HepG2 (cell line): ENCODE measurements around the gene ABCC10. TPM values are rescaled to one million over a fixed set of nuclear protein-coding genes. Genes with fewer than 3 reads are reported as not detected.

Experiments
- ARHGAP35 ChIP-seq: sonication (generic); formaldehyde crosslinking; IDR thresholded peaks from 2 replicates; pipeline ENCODE4 v1.9.0; 2022; ENCODE audit warnings: mild to moderate bottlenecking, inconsistent platforms, moderate library complexity, missing genetic modification reagents, borderline replicate concordance
- ATAD3A ChIP-seq: sonication (generic); formaldehyde crosslinking; IDR thresholded peaks from 2 replicates; pipeline ENCODE4 v1.4.0; 2020; ENCODE audit warnings: missing genetic modification reagents
- FOXA1 ChIP-seq, 2 experiments: fragments of 450-650 bp in 1 of 2; sonication (generic) in 1 of 2; formaldehyde crosslinking in 1 of 2; IDR thresholded peaks; 2 replicates each; pipeline versions ENCODE4 v1.4.0 to v1.6.1; 2016 to 2020; ENCODE audit warnings: missing genetic modification reagents in 1 of 2
- KDM2A ChIP-seq: sonication (generic); formaldehyde crosslinking; IDR thresholded peaks from 2 replicates; pipeline ENCODE4 v1.4.0; 2020; ENCODE audit warnings: low read depth, missing genetic modification reagents, borderline replicate concordance
- MXD4 ChIP-seq: IDR thresholded peaks from 2 replicates; pipeline ENCODE4 v1.6.1; 2016; ENCODE audit warnings: mild to moderate bottlenecking, missing biosample characterization, missing genetic modification reagents
- MYC ChIP-seq: sonication (generic); formaldehyde crosslinking; IDR thresholded peaks from 2 replicates; pipeline ENCODE4 v1.9.0; 2021; ENCODE audit warnings: missing genetic modification reagents, borderline replicate concordance
- NCOA1 ChIP-seq: sonication (generic); formaldehyde crosslinking; IDR thresholded peaks from 2 replicates; pipeline ENCODE4 v1.9.0; 2021; ENCODE audit warnings: missing genetic modification reagents
- NPAS2 ChIP-seq: sonication (generic); formaldehyde crosslinking; IDR thresholded peaks from 2 replicates; pipeline ENCODE4 v1.8.0; 2022; ENCODE audit warnings: mild to moderate bottlenecking, missing genetic modification reagents, borderline replicate concordance
- PAF1 ChIP-seq: IDR thresholded peaks from 2 replicates; pipeline ENCODE4 v1.6.1; 2016; ENCODE audit warnings: missing genetic modification reagents, missing compliant biosample characterization
- PLRG1 ChIP-seq: fragments of 450-650 bp; conservative IDR thresholded peaks from 2 replicates; pipeline ENCODE4 v1.6.1; 2016
- RARA ChIP-seq: IDR thresholded peaks from 2 replicates; pipeline ENCODE4 v1.6.1; 2016; ENCODE audit warnings: missing genetic modification reagents, missing compliant biosample characterization
- SALL1 ChIP-seq: sonication (generic); formaldehyde crosslinking; IDR thresholded peaks from 2 replicates; pipeline ENCODE4 v1.8.0; 2022; ENCODE audit warnings: mild to moderate bottlenecking, missing genetic modification reagents
- SP1 ChIP-seq, 2 experiments: fragments of 450-650 bp in 1 of 2; sonication (generic) in 1 of 2; formaldehyde crosslinking in 1 of 2; IDR thresholded peaks; 2 replicates each; pipeline versions ENCODE4 v1.4.0 to v1.6.1; 2016 to 2020; ENCODE audit warnings: missing genetic modification reagents in 1 of 2
- SRSF1 ChIP-seq: fragments of 200-400 bp; formaldehyde crosslinking; optimal IDR thresholded peaks from 2 replicates; pipeline ENCODE3; 2017; ENCODE audit warnings: mild to moderate bottlenecking, low read depth, low read length, moderate library complexity
- STAT5B ChIP-seq: sonication (generic); formaldehyde crosslinking; IDR thresholded peaks from 2 replicates; pipeline ENCODE4 v1.4.0; 2020; ENCODE audit warnings: missing genetic modification reagents
- YEATS4 ChIP-seq: sonication (generic); formaldehyde crosslinking; IDR thresholded peaks from 2 replicates; pipeline ENCODE4 v1.4.0; 2020; ENCODE audit warnings: missing genetic modification reagents, borderline replicate concordance
- ZBTB38 ChIP-seq: sonication (generic); formaldehyde crosslinking; IDR thresholded peaks from 2 replicates; pipeline ENCODE4 v1.5.1; 2020; ENCODE audit warnings: mild to moderate bottlenecking, missing genetic modification reagents
- ZIK1 ChIP-seq: sonication (generic); formaldehyde crosslinking; IDR thresholded peaks from 2 replicates; pipeline ENCODE4 v1.5.0; 2020; ENCODE audit warnings: mild to moderate bottlenecking, low read depth, missing genetic modification reagents, borderline replicate concordance
- ZMAT3 ChIP-seq: sonication (generic); formaldehyde crosslinking; conservative IDR thresholded peaks from 2 replicates; pipeline ENCODE4 v1.7.0; 2021; ENCODE audit warnings: missing genetic modification reagents
- ZNF121 ChIP-seq: sonication (generic); formaldehyde crosslinking; IDR thresholded peaks from 2 replicates; pipeline ENCODE4 v1.5.0; 2020; ENCODE audit warnings: mild to moderate bottlenecking, missing genetic modification reagents
- ZNF232 ChIP-seq: sonication (generic); formaldehyde crosslinking; IDR thresholded peaks from 2 replicates; pipeline ENCODE4 v1.4.0; 2020; ENCODE audit warnings: missing genetic modification reagents, borderline replicate concordance
- ZNF331 ChIP-seq: sonication (generic); formaldehyde crosslinking; IDR thresholded peaks from 2 replicates; pipeline ENCODE4 v1.4.0; 2020; ENCODE audit warnings: missing genetic modification reagents
- ZNF629 ChIP-seq: sonication (generic); formaldehyde crosslinking; conservative IDR thresholded peaks from 2 replicates; pipeline ENCODE4 v1.5.0; 2020; ENCODE audit warnings: missing genetic modification reagents
- ZNF724P ChIP-seq: sonication (generic); formaldehyde crosslinking; IDR thresholded peaks from 2 replicates; pipeline ENCODE4 v1.8.0; 2022; ENCODE audit warnings: missing genetic modification reagents, borderline replicate concordance
- ZNF775 ChIP-seq: sonication (generic); formaldehyde crosslinking; IDR thresholded peaks from 2 replicates; pipeline ENCODE4 v1.4.0; 2020; ENCODE audit warnings: missing genetic modification reagents, mild to moderate bottlenecking, moderate library complexity, borderline replicate concordance
- polyA plus RNA-seq, 8 experiments: library from polyadenylated mRNA; depleted of rRNA in 3 of 8; stranded (reverse) in 7 of 8; unstranded in 1 of 8; fragments of >200 nt; fragmentation: Illumina TruSeq in 4 of 8; extraction: Trizol in 4 of 8; gene quantifications; 2 replicates each; pipeline versions ENCODE4 v1.2.1 to v1.2.3, GENCODE V29; 2011 to 2016; ENCODE audit warnings: low read depth in 4 of 8, missing spikeins in 1 of 8, mixed read lengths in 1 of 8; ENCODE audit not compliant: insufficient read depth in 1 of 8
- total RNA-seq, 5 experiments: library from RNA; depleted of rRNA; stranded (reverse); fragments of >200 nt; fragmentation: Illumina TruSeq; extraction: Trizol; gene quantifications; 2 replicates each; pipeline ENCODE4 v1.2.3, GENCODE V29; 2016; ENCODE audit warnings: low read depth in 1 of 5
- TF ChIP-seq, protein P1 (sequence below): sonication (generic); formaldehyde crosslinking; conservative IDR thresholded peaks from 2 replicates; pipeline ENCODE4 v1.4.0; 2020; ENCODE audit warnings: missing genetic modification reagents
- TF ChIP-seq, protein P2 (sequence below): sonication (generic); formaldehyde crosslinking; IDR thresholded peaks from 2 replicates; pipeline ENCODE4 v1.4.0; 2020; ENCODE audit warnings: missing genetic modification reagents
- TF ChIP-seq, protein P3 (sequence below): IDR thresholded peaks from 2 replicates; pipeline ENCODE4 v1.6.1; 2016

Gene ABCC10
- total and polyA plus RNA-seq, 2 of the 13 experiments (the other 11 are each of a cell fraction or from before 2014, with no cell fraction given) = 16.0 to 24.3 TPM

DNA sequence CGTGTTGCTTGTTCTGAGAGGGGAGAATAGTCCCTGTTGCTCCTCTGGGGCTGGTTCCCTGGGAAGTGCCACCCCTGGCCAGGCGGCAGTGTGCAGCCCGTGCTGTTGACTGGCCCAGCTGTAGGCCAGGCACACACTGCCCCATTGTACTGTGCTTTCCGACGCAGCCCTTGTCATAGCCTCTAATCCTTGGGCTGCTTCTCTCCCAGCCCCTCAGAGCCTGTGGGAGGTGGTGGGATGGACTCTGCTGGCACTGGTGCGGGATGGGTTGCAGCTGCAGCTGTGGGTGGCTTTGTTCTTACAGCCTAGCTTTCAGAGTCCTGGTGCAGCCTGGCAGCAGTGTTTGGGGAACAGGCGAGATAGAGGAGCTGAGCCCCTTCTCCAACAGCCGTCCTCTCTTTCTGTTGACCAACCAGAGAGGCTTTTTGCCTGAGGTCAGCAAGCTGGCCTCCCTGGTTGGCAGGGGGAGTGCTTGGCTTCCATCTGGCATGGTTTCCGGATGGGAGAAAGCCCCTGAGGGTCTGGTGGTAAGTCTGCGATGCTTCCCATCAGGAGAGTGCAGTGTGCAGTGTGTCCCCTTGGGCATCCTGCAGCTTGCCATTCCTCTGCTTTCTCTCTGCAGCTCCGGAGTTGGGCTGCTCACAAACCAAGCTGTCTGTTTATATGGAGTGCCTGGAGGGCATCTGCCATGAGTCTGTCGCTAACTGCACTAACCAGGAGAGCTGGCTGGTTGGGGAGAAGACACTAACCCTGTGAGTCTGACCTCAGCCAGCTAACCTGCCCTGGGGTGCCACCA lies 62.1 kb downstream of the ABCC10 start (continued):
- TF ChIP-seq, protein P1, sequence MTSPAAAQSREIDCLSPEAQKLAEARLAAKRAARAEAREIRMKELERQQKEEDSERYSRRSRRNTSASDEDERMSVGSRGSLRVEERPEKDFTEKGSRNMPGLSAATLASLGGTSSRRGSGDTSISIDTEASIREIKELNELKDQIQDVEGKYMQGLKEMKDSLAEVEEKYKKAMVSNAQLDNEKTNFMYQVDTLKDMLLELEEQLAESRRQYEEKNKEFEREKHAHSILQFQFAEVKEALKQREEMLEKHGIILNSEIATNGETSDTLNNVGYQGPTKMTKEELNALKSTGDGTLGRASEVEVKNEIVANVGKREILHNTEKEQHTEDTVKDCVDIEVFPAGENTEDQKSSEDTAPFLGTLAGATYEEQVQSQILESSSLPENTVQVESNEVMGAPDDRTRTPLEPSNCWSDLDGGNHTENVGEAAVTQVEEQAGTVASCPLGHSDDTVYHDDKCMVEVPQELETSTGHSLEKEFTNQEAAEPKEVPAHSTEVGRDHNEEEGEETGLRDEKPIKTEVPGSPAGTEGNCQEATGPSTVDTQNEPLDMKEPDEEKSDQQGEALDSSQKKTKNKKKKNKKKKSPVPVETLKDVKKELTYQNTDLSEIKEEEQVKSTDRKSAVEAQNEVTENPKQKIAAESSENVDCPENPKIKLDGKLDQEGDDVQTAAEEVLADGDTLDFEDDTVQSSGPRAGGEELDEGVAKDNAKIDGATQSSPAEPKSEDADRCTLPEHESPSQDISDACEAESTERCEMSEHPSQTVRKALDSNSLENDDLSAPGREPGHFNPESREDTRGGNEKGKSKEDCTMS (CRISPR knock-in tag) = no peak
- TF ChIP-seq STAT5B (CRISPR knock-in tag) = no peak
- TF ChIP-seq SALL1 (CRISPR knock-in tag) = no peak
- TF ChIP-seq, protein P2, sequence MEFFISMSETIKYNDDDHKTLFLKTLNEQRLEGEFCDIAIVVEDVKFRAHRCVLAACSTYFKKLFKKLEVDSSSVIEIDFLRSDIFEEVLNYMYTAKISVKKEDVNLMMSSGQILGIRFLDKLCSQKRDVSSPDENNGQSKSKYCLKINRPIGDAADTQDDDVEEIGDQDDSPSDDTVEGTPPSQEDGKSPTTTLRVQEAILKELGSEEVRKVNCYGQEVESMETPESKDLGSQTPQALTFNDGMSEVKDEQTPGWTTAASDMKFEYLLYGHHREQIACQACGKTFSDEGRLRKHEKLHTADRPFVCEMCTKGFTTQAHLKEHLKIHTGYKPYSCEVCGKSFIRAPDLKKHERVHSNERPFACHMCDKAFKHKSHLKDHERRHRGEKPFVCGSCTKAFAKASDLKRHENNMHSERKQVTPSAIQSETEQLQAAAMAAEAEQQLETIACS = no peak
- TF ChIP-seq ZNF629 (CRISPR knock-in tag) = peak; percentile 39; the same call in 1 of the 2 replicates
- TF ChIP-seq ZNF232 (CRISPR knock-in tag) = 0 out of 2 replicates have a peak, but pooled peaks have one; percentile 15
- 0 out of 2 replicates have a peak, but pooled peaks have one; percentile 61 for TF ChIP-seq ZMAT3 (CRISPR knock-in tag)
- TF ChIP-seq ZNF775 (CRISPR knock-in tag) = no peak
- TF ChIP-seq ATAD3A = no peak
- TF ChIP-seq ZBTB38 (CRISPR knock-in tag) = 0 out of 2 replicates have a peak, but pooled peaks have one; percentile 53
- no peak for TF ChIP-seq KDM2A (CRISPR knock-in tag)
- TF ChIP-seq, protein P3, sequence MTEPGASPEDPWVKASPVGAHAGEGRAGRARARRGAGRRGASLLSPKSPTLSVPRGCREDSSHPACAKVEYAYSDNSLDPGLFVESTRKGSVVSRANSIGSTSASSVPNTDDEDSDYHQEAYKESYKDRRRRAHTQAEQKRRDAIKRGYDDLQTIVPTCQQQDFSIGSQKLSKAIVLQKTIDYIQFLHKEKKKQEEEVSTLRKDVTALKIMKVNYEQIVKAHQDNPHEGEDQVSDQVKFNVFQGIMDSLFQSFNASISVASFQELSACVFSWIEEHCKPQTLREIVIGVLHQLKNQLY (CRISPR knock-in tag) = no peak
- peak; percentile 3 for TF ChIP-seq SRSF1
- TF ChIP-seq MXD4 = no peak
- TF ChIP-seq SP1 (IDR thresholded peaks at IDR 0.05) = no peak
- TF ChIP-seq SP1 (CRISPR knock-in tag; IDR thresholded peaks at IDR 0.05) = 0 out of 2 replicates have a peak, but pooled peaks have one; percentile 25
- TF ChIP-seq YEATS4 (CRISPR knock-in tag) = no peak
- no peak for TF ChIP-seq FOXA1 (IDR thresholded peaks at IDR 0.05)
- TF ChIP-seq FOXA1 (CRISPR knock-in tag; IDR thresholded peaks at IDR 0.05) = peak; percentile 53; the same call in 1 of the 2 replicates
- no peak for TF ChIP-seq ARHGAP35 (CRISPR knock-in tag)
- no peak for TF ChIP-seq ZNF724P (CRISPR knock-in tag)
- TF ChIP-seq ZNF331 (CRISPR knock-in tag) = peak; percentile 69
- TF ChIP-seq RARA = no peak
- no peak for TF ChIP-seq MYC (CRISPR knock-in tag)
- no peak for TF ChIP-seq NPAS2 (CRISPR knock-in tag)
- no peak for TF ChIP-seq NCOA1 (CRISPR knock-in tag)
- no peak for TF ChIP-seq ZIK1 (CRISPR knock-in tag)
- TF ChIP-seq PLRG1 = no peak
- TF ChIP-seq ZNF121 (CRISPR knock-in tag) = no peak
- no peak for TF ChIP-seq PAF1 (CRISPR knock-in tag)
